Activated T-cell treated with anti-CD3 and anti-CD28 coated beads, Interleukin-2, amount 50 U/mL, for 48 hours (primary cell): Measurements from ENCODE around the gene DTL.
"Not testable (repeated sequence)": the region's sequence is repeated elsewhere in the genome, so short reads cannot be mapped to it uniquely, and the experiment has no call there.

Experiments used
- DNase-seq, 2 experiments: peaks; one replicate each; pipeline ENCODE4 v3.0.0-alpha.2; 2020

Gene DTL, protein sequence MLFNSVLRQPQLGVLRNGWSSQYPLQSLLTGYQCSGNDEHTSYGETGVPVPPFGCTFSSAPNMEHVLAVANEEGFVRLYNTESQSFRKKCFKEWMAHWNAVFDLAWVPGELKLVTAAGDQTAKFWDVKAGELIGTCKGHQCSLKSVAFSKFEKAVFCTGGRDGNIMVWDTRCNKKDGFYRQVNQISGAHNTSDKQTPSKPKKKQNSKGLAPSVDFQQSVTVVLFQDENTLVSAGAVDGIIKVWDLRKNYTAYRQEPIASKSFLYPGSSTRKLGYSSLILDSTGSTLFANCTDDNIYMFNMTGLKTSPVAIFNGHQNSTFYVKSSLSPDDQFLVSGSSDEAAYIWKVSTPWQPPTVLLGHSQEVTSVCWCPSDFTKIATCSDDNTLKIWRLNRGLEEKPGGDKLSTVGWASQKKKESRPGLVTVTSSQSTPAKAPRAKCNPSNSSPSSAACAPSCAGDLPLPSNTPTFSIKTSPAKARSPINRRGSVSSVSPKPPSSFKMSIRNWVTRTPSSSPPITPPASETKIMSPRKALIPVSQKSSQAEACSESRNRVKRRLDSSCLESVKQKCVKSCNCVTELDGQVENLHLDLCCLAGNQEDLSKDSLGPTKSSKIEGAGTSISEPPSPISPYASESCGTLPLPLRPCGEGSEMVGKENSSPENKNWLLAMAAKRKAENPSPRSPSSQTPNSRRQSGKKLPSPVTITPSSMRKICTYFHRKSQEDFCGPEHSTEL

DNA sequence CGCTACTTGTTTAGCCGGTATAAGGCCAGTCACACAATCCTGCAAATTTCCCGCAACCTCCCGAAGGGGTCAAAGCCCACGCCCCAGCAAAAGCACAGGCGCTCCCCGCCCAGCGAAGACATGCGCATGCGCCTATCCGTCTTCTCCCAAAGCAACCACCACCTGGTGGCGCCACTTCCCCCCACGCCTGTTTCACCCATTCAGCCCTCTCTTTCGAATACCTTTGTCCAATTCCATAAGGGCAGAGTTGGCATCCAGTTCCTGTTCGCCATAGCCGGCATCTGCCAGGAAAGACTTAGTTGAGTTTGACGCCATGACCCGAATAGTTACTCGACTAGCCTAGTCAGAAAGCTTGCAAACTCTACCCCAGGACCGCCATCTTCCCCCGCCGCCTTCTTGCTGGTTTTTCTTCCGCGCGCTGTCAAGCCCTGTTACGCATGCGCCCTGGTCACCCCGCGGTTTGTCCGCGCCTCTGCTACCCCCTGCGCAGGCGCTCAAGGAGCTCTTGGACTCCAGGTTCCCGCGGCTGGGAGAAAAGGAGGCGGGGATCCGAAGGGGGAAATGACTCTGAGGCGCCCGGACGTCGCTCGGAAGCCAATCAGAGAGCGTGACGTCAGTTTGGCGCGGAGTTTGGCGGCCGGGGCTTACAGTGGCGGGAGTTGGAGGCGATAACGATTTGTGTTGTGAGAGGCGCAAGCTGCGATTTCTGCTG lies at the start of gene DTL, which contains the start of gene INTS7:
Gene DTL (plus strand): TSS at position 626 of the 712 bp plus-strand sequence. CDS start 143 bp downstream, outside the sequence.
Gene INTS7 (minus strand): TSS at position 435 of the 712 bp plus-strand sequence. CDS start 120 bp downstream, at position 315.
- peak; percentile 98 for DNase-seq

- DNase-seq: no peak
These were observed 48.8 kb upstream of the DTL start for GRCh38 chr1:211986628-211987254.

DNA sequence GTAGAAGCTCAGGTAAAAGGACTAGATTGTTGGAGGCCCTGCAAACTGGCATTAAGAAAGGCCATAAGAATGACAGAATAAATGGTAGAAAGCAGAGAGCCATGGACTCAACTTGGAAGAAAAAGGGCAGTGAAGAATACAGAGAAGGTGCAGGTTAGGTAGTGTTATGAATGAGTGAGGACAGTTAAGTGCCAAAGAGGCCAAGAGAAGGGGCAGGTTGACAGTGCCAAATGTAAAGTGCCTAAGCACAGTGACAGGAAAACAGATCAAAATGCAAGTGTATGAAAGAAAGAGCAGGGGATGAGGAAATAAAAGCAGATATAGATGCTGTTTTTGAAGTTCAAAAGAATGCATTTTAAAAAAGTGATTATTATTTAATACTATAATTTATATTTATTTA lies 43.9 kb upstream of the DTL start:
- DNase-seq: no peak

DNA sequence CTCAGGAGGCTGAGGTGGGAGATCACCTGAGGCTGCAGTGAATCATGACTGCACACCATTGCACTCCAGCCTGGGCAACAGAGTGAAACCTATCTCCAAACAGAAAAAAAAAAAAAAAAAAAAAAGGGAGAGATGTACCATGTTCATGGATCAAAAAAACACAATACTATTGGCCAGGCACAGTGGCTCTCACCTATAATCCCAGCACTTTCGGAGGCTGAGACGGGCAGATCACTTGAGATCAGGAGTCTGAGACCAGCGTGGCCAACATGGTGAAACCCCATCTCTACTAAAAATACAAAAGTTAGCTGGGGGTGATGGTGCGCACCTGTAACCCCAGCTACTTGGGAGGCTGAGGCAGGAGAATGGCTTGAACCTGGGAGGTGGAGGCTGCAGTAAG lies 38.1 kb upstream of the DTL start:
- not testable (repeated sequence) for DNase-seq

DNA sequence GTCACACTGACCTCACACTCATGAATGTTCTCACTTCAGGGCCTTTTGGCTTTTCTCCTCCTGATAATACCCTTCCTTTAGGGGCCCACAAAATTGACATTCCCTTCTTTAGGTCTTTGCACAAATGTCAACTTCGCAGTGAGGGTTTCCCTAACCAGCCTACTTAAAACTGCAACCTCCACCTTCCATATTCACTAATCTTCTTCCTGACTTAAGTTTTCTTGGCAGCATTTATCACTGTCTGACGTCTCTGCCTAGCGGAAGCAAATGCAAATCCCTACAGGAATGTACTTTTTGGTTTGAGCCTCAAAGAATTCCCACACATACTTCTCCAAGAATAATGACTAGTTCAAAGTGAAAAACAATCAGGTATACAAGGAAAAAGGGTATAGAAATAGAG lies 33.0 kb upstream of the DTL start:
- DNase-seq: no peak

GRCh38 chr1:212004895-212005608 lies 30.5 kb upstream of the DTL start:
- no peak for DNase-seq

- DNase-seq: no peak
These were observed 28.4 kb upstream of the DTL start for GRCh38 chr1:212007178-212007577.

DNA sequence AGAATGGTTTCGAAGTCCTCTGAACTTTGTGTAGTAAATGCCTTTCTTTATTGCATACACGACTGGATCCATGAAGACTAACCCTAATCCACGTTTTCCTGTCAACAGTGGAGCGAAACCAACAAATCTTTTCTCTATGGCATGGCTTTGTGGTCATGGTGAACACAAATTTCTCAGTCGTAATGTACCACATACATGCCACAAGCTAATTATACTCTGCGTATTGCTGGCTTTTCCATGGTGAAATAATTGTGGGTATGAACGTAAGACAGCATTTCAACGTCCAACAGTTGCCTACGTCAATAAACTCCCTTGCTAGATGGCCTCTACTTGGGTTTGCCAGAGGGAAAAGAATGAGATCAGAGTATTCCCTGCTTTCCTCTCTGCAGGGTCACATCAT lies 27.7 kb upstream of the DTL start:
- DNase-seq: no peak

DNA sequence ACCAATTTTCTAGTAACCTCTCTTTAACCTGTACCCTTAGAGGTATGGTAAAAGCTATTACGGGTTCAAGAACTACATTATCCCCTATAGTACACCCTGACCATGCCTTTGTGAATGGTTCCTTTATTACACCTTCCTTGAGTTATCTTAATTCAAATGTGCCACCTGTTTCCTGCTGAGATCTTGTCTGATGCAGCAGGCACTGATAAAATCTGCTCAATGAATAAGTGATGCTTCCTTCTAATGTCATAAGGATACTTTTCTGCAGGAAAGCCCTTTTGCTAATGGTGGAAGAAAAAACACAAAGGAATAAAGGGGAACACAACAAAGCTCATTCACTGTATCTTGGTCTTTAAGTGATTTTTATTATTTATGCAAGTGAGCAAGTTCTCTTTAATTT lies 26.0 kb upstream of the DTL start:
- DNase-seq: no peak

DNA sequence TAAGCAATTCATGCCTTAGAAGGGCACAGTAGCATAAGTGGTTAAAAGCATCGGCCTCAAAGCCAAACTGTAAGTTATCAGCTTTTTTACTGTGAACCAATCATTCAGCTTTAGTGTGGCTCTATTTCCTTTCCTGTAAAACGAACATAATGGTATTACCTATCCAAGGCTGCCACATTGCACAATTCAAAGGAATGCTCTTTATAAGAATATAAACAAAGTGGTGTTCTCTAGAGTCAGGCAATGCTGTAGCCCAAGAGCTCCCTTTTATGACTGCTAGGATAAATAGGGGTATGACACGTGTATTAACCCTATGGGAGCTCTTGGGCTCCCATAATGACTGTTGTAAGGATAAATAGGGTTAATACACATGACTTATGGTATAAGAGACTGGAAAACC lies 25.5 kb upstream of the DTL start:
- DNase-seq: no peak

GRCh38 chr1:212012034-212012740 lies 23.4 kb upstream of the DTL start:
- DNase-seq: peak; percentile 74 to 76

- no peak for DNase-seq
These were observed 21.9 kb upstream of the DTL start for GRCh38 chr1:212013672-212014071.

DNA sequence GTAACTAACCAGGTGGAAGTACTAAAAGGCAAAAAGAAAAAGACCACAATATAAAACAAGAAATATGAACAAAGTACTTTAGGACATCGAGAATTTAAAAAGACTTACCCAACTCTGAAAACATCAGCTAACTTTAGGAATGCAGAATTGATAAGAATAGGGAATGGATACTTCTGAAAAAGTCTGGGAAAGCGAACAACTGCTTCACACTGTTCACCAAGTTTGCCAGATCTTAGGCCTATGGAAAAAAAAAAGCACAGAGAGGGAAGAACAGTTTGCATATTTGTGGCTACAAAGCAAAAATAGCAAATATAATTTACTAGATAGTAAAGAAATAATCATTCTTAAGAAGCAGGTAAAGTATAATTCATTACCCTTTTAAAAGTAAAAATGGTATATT lies 14.6 kb upstream of the DTL start:
- no peak for DNase-seq

DNA sequence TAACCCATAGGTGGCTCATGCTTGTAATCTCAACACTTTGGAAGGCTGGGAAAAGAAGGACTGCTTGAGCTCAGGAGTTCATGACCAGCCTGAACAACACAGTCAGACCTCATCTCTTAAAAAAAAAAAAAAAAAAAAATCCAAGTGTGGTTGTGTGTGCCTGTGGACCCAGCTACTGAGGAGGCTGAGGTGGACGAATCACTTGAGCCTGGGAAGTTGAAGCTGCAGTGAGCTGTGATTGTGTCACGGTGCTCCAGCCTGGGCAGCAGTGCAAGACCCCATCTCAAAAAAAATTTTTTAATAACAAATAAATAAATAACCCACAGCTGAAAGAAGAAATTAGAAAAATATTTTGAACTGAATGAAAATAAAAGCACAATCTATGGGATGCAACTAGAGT lies 14.0 kb upstream of the DTL start:
- no peak for DNase-seq

DNA sequence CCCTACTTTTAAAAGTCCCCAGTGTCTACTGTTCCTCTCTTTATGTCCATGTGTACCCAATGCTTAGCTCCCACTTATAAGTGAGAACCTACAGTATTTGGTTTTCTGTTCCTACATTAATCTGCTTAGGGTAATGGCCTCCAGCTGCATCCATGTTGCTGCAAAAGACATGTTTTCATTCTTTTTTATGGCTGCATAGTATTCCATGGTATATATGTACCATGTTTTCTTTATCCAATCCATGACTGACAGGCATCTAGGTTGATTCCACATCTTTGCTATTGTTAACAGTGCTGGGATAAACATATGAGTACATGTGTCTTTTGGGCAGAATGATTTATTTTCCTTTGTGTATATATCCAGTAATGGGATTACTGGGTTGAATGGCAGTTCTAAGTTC lies 12.6 kb upstream of the DTL start:
- not testable (repeated sequence) for DNase-seq

DNA sequence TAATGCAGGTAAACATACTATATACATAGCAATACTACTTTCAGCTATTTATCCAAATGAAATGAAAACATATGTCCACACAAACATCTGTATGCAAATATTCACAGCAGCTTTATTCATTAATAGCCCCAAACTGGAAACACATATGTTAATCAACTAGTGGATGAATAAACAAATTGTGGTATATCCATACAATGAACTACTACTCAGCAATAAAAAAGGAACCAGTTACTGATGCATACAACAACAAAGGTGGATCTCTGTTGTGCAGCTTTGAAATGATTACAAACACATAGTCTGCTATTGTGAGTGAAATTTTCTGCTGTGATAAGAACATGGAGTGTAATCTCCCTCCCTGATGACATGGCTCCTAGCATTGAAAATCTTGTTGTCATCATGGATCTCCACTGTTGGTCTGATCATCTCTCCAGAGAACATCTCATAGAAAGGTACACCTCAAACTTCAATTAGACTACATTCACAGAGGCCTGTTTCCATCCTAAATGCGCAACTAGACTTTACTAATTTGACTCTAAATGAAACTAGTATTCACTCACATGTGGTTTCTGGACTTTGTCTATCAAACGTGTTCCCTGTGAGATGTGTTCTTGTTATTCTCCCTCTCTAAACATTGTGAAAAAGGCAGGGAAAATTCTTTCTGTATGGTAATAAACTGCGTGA lies 10.9 kb upstream of the DTL start:
- DNase-seq: no peak

DNA sequence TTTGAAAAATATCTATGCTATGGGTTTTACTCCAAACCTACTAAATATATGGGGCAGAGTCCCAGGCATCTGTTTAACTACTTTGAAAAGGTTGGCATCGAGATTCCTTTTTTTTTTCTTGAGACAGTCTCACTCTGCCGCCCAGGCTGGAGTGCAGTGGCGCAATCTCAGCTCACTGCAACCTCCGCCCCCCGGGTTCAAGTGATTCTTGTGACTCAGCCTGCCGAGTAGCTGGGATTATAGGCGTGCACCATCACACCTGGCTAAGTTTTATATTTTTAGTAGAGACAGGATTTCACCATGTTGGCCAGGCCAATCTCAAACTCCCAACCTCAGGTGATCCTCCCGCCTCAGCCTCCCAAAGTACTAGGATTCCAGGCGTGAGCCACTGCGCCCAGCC lies 7.8 kb upstream of the DTL start:
- DNase-seq: not testable (repeated sequence)

DNA sequence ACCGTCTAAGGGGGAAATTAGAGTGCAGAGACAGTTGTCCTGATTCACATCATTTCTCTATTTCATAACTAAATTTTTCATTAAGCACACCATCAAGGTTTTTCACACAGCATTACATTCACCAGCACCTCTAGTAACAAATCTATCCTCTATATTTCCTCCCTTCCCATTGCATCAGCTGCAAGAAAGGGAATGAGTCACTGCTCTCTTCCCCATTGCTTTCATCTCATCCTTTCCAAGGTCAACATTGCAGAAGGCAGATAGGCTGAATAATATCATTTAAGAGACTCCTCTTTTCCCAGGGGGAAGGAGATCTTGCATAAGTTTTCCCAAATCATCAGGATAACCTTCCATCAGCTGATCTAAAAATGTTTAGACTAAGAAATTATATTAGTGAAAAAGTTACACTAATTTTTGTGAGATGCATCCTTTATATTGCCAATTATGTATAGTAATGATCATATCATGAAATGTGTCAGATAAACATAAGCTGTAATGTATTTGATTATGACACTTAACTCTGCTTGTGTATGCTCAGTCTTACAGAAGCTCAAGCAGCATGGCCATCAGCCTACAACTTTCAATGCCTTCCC lies 4.5 kb upstream of the DTL start:
- no peak for DNase-seq

DNA sequence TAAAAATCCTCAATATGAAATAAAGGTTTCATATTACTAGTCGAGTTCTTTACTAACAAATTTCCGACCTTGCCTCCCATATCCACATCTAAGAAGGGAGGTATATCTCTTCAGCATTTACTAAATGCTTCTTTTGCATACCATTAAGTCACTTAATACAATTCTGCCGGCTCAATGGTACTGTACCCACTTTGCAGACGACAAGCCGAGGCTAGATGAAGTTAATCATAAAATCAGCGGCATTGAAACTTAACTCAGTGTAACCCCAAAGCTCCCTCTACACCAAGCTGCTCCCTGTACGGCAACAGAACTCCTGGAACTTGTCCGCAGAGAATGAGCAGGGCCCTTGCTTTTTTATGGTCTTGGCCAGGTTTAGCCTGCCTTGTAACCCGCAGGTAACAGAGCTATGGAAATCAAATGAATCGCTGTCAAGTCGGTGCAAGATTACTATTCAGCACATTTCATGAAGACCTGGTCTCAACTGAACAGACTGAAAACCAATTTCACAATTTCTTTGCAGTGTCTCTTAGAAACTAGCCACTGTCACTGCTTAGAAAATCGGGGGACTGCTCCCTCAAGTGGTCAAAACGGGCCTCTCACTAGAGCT lies 929 bp upstream of the DTL start:
- DNase-seq: no peak
